ENCODE data around the gene CBLL2. TPM values are rescaled to one million over a fixed set of nuclear protein-coding genes. Genes with fewer than 3 reads are reported as not detected.

The CBLL2 gene
- polyA plus RNA-seq = not detected in 3 replicates
- not detected for polyA plus RNA-seq (2011; ENCODE audit: low read depth)
- polyA plus RNA-seq (2011; cell fraction: cytosol; rRNA removed) = not detected in 2 replicates
- polyA plus RNA-seq (2011; cell fraction: nucleus; rRNA removed) = not detected in 2 replicates
- not detected in 2 replicates for polyA plus RNA-seq (2012; ENCODE audit: low replicate concordance)
- polyA minus RNA-seq = 0.16 TPM in 1 of 3 replicates, not detected in the others
- not detected for polyA minus RNA-seq (2011; cell fraction: cytosol; rRNA and poly(A)+ RNA removed)
- not detected in 2 replicates for polyA minus RNA-seq (2011; cell fraction: nucleus; rRNA and poly(A)+ RNA removed)

GRCh38 chrX:22272613-22273012, at the start of gene CBLL2:
Gene CBLL2 (plus strand): TSS chrX:22272913. CDS start chrX:22272992, 79 bp downstream.
- H3K4me3 ChIP-seq (ENCODE audit: control insufficient read depth in 2 of 3, extremely low read depth in 1 of 3, insufficient read depth in 2 of 3, low read depth in 1 of 3, low read length in 3 of 3) = no peak within 1 kb of the TSS
- no peak within 1 kb of the TSS for H3K9ac ChIP-seq (ENCODE audit: control insufficient read depth, extremely low read depth, insufficient read depth, low read length)
- H3K4me2 ChIP-seq (ENCODE audit: control insufficient read depth, extremely low read depth, insufficient read depth, low read depth, low read length) = no peak within 1 kb of the TSS
- no peaks in the 10 kb centered on the region for H3K9me3 ChIP-seq (ENCODE audit: control insufficient read depth, low read depth, low read length)
- H3K4me1 ChIP-seq (ENCODE audit: control insufficient read depth, extremely low read depth, insufficient read depth, low read length) = no peaks in the 10 kb centered on the region
- H3K9me1 ChIP-seq (ENCODE audit: control insufficient read depth, extremely low read depth, insufficient read depth, low read length) = no peaks in the 10 kb centered on the region
- FAIRE-seq (no peak), DNase-seq (ENCODE audit: low read depth, low spot score) (no peak)
- no peaks in the 10 kb centered on the region for H3K36me3 ChIP-seq (ENCODE audit: control insufficient read depth in 2 of 2, extremely low read depth in 1 of 2, insufficient read depth in 2 of 2, low read length in 2 of 2)
- no peaks in the 10 kb centered on the region for H3K27me3 ChIP-seq (ENCODE audit: control insufficient read depth, extremely low read depth, insufficient read depth, low read length)
- H3K27ac ChIP-seq (ENCODE audit: control insufficient read depth, insufficient read depth, low read length) = no peak within 1 kb of the TSS
- dilution Hi-C loops (cut with MboI; ENCODE audit: extremely low pct_ligation_motif_present, low sequenced_read_pairs) = no loop called here
- H3K79me2 ChIP-seq (ENCODE audit: control insufficient read depth, insufficient read depth, low read length) = no peaks in the 10 kb centered on the region
- TF ChIP-seq CTCF (optimal IDR thresholded peaks at IDR 0.05 in 1 of 3, IDR thresholded peaks at IDR 0.05 in 1 of 3, conservative IDR thresholded peaks at IDR 0.05 in 1 of 3; ENCODE audit: extremely low read depth in 1 of 3, insufficient read depth in 2 of 3, low read length in 3 of 3) (no peak), EZH2 (IDR thresholded peaks at IDR 0.05; ENCODE audit: low read length) (no peak)
- no peak within 1 kb of the TSS for H2AFZ ChIP-seq (ENCODE audit: control insufficient read depth, low read length)
- H4K20me1 ChIP-seq (ENCODE audit: control insufficient read depth, extremely low read depth, insufficient read depth, low read length) = no peaks in the 10 kb centered on the region

DNA sequence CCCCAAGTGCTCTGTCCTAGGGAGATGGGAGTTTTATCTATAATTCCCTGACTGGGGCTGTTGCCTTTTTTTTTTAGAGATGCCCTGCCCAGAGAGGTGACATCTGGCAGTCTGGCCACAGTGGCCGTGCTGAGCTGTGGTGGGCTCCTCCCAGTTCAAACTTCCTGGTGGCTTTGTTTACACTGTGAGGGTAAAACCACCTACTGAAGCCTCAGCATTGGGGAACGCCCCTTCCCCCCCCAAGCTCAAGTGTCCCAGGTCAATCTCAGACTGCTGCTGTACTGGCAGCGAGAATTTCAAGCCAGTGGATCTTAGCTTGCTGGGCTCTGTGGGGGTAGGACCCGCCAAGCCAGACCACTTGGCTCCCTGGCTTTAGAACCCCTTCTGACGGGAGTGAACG, 38.3 kb upstream of the CBLL2 start:
- H3K9me1 ChIP-seq (ENCODE audit: control insufficient read depth, extremely low read depth, insufficient read depth, low read length) = no peaks in the 10 kb centered on the region
- TF ChIP-seq CTCF (optimal IDR thresholded peaks at IDR 0.05 in 1 of 3, IDR thresholded peaks at IDR 0.05 in 1 of 3, conservative IDR thresholded peaks at IDR 0.05 in 1 of 3; ENCODE audit: extremely low read depth in 1 of 3, insufficient read depth in 2 of 3, low read length in 3 of 3) (no peak), EZH2 (IDR thresholded peaks at IDR 0.05; ENCODE audit: low read length) (no peak)
- no peaks in the 10 kb centered on the region for H3K27me3 ChIP-seq (ENCODE audit: control insufficient read depth, extremely low read depth, insufficient read depth, low read length)
- H3K4me3 ChIP-seq (ENCODE audit: control insufficient read depth in 2 of 3, extremely low read depth in 1 of 3, insufficient read depth in 2 of 3, low read depth in 1 of 3, low read length in 3 of 3) = no peak overlapping the region
- H3K9ac ChIP-seq (ENCODE audit: control insufficient read depth, extremely low read depth, insufficient read depth, low read length) = no peak overlapping the region
- dilution Hi-C loops (cut with MboI; ENCODE audit: extremely low pct_ligation_motif_present, low sequenced_read_pairs) = no loop called here
- no peak overlapping the region for H2AFZ ChIP-seq (ENCODE audit: control insufficient read depth, low read length)
- H3K4me1 ChIP-seq (ENCODE audit: control insufficient read depth, extremely low read depth, insufficient read depth, low read length) = no peaks in the 10 kb centered on the region
- no peak overlapping the region for H3K4me2 ChIP-seq (ENCODE audit: control insufficient read depth, extremely low read depth, insufficient read depth, low read depth, low read length)
- no peaks in the 10 kb centered on the region for H3K36me3 ChIP-seq (ENCODE audit: control insufficient read depth in 2 of 2, extremely low read depth in 1 of 2, insufficient read depth in 2 of 2, low read length in 2 of 2)
- H3K79me2 ChIP-seq (ENCODE audit: control insufficient read depth, insufficient read depth, low read length) = no peaks in the 10 kb centered on the region
- DNase-seq (ENCODE audit: low read depth, low spot score) (no peak), FAIRE-seq (no peak)
- H4K20me1 ChIP-seq (ENCODE audit: control insufficient read depth, extremely low read depth, insufficient read depth, low read length) = no peaks in the 10 kb centered on the region
- no peaks in the 10 kb centered on the region for H3K9me3 ChIP-seq (ENCODE audit: control insufficient read depth, low read depth, low read length)
- H3K27ac ChIP-seq (ENCODE audit: control insufficient read depth, insufficient read depth, low read length) = no peak overlapping the region

Measured in keratinocyte (primary cell).